Fibroblast of lung (primary cell): ENCODE results near the gene SPRR1B.

ENCODE experiments used
- CTCF ChIP-seq, 2 donors: IDR thresholded peaks in 1 of 2; conservative IDR thresholded peaks in 1 of 2; 1 replicate in 1 of 2; 2 replicates in 1 of 2; pipeline ENCODE4 v1.5.1; 2011 to 2012; ENCODE audit warnings: low read length in 2 of 2, control low read depth in 1 of 2, inconsistent platforms in 1 of 2, low read depth in 1 of 2, mild to moderate bottlenecking in 1 of 2
- EZH2 ChIP-seq: IDR thresholded peaks from 2 replicates; pipeline ENCODE4 v1.5.1; 2012; ENCODE audit warnings: low read length, control low read depth, mild to moderate bottlenecking; ENCODE audit errors: missing control alignments

- TF ChIP-seq CTCF (conservative IDR thresholded peaks at IDR 0.05 in 1 of 2, IDR thresholded peaks at IDR 0.05 in 1 of 2; ENCODE audit: low read depth in 1 of 2, low read length in 2 of 2): no peak
- no peak for TF ChIP-seq EZH2
Measured at GRCh38 chr1:153072806-153073726, 42.1 kb downstream of the SPRR1B start.
